Measurements from ENCODE around the gene RPL32.
"Not testable (repeated sequence)": the region's sequence is repeated elsewhere in the genome, so short reads cannot be mapped to it uniquely, and the experiment has no call there.

RPL32 gene

GRCh38 chr3:12868039-12869034 lies 27.0 kb upstream of the RPL32 start:
- DNase-seq (ENCODE audit: low read depth in 2 of 2) = peak; percentile 27 to 47

GRCh38 chr3:12866836-12867235 lies 25.5 kb upstream of the RPL32 start:
- DNase-seq (ENCODE audit: low read depth in 2 of 2) = no peak

- DNase-seq (ENCODE audit: low read depth in 2 of 2) = no peak
These were observed 23.9 kb upstream of the RPL32 start for GRCh38 chr3:12865271-12865670.

GRCh38 chr3:12862387-12862786 lies 21.0 kb upstream of the RPL32 start:
- DNase-seq (ENCODE audit: low read depth in 2 of 2) = no peak

GRCh38 chr3:12861611-12862010 lies 20.2 kb upstream of the RPL32 start:
- DNase-seq (ENCODE audit: low read depth in 2 of 2) = no peak

GRCh38 chr3:12859840-12860239 lies 18.5 kb upstream of the RPL32 start:
- no peak for DNase-seq (ENCODE audit: low read depth in 2 of 2)

- DNase-seq (ENCODE audit: low read depth in 2 of 2) = no peak
These were observed 15.3 kb upstream of the RPL32 start for GRCh38 chr3:12856626-12857025.

- DNase-seq (ENCODE audit: low read depth in 2 of 2) = no peak
These were observed 13.2 kb upstream of the RPL32 start for GRCh38 chr3:12854565-12854964.

GRCh38 chr3:12853847-12854246 lies 12.5 kb upstream of the RPL32 start:
- not testable (repeated sequence) for DNase-seq (ENCODE audit: low read depth in 2 of 2)

- no peak for DNase-seq (ENCODE audit: low read depth in 2 of 2)
These were observed 10.8 kb upstream of the RPL32 start for GRCh38 chr3:12852201-12852600.

- DNase-seq (ENCODE audit: low read depth in 2 of 2) = no peak
These were observed 4.4 kb upstream of the RPL32 start for GRCh38 chr3:12845811-12846210.

GRCh38 chr3:12842469-12842868 lies 1.1 kb upstream of the RPL32 start:
- no peak for DNase-seq (ENCODE audit: low read depth in 2 of 2)

- no peak for DNase-seq (ENCODE audit: low read depth in 2 of 2)
These were observed 584 bp upstream of the RPL32 start for GRCh38 chr3:12841970-12842328.

- DNase-seq (ENCODE audit: low read depth in 2 of 2) = no peak
These were observed 695 bp downstream of the RPL32 start for GRCh38 chr3:12840591-12841148.

- DNase-seq (ENCODE audit: low read depth in 2 of 2) = not testable (repeated sequence)
These were observed 1.2 kb downstream of the RPL32 start for GRCh38 chr3:12840148-12840547.

- no peak for DNase-seq (ENCODE audit: low read depth in 2 of 2)
These were observed 2.0 kb downstream of the RPL32 start for GRCh38 chr3:12839156-12839946.

- no peak for DNase-seq (ENCODE audit: low read depth in 2 of 2)
These were observed 3.0 kb downstream of the RPL32 start for GRCh38 chr3:12838179-12838965.

GRCh38 chr3:12837295-12837986 lies 3.9 kb downstream of the RPL32 start:
- no peak for DNase-seq (ENCODE audit: low read depth in 2 of 2)

- no peak for DNase-seq (ENCODE audit: low read depth in 2 of 2)
These were observed 6.2 kb downstream of the RPL32 start for GRCh38 chr3:12835052-12835665.
